BJ (cell line): Measurements from ENCODE around the gene SMIM29. TPM values are rescaled to one million over a fixed set of nuclear protein-coding genes. Genes with fewer than 3 reads are reported as not detected.

Experiments
- CTCF ChIA-PET: fragments of 350-600 bp; formaldehyde crosslinking; extraction: SDS; loops from one replicate; lab custom pipeline; 2021; ENCODE audit warnings: antibody characterized with exemption, inconsistent platforms; lab: Yijun Ruan, JAX
- POLR2A ChIA-PET: fragments of 300-600 bp; sonication (Branson Sonifier 250); formaldehyde crosslinking; extraction: SDS; loops from one replicate; lab custom pipeline; 2021; ENCODE audit warnings: antibody characterized with exemption; lab: Charles Lee
- DNase-seq: peaks from one replicate; pipeline ENCODE4 v3.0.0-alpha.2; 2011; ENCODE audit warnings: low read depth
- H3K27me3 ChIP-seq: 2 replicates; pipeline ENCODE4 v1.6.0; 2011; ENCODE audit warnings: low read length; ENCODE audit not compliant: control insufficient read depth, insufficient read depth
- H3K36me3 ChIP-seq: 2 replicates; pipeline ENCODE4 v1.5.1; 2011; ENCODE audit warnings: low read length; ENCODE audit not compliant: control insufficient read depth, insufficient read depth
- H3K4me3 ChIP-seq: 2 replicates; pipeline ENCODE4 v1.5.1; 2011; ENCODE audit warnings: low read depth, mild to moderate bottlenecking, control low read depth, low read length
- CTCF ChIP-seq: IDR thresholded peaks from 2 replicates; pipeline ENCODE4 v1.5.1; 2011; ENCODE audit warnings: low read depth, mild to moderate bottlenecking, control low read depth, inconsistent platforms, low read length, moderate library complexity; ENCODE audit not compliant: insufficient read depth
- polyA plus RNA-seq: library from polyadenylated mRNA; depleted of rRNA; stranded (reverse); fragments of >200 nt; gene quantifications from 2 replicates; pipeline ENCODE4 v1.2.3, GENCODE V29; 2011

The SMIM29 gene
- polyA plus RNA-seq, 1 experiment, result 29.5 TPM

- H3K4me3 ChIP-seq, result no peak overlapping the region
- ChIA-PET CTCF (interaction anchor here (0.6 to 2.6 kb wide), 11 partner anchors 12 to 172 kb away, joined by 3 to 9 read pairs (median 3); no protein-coding TSS in a partner anchor), POLR2A (no interaction called here)
- peaks cover 5% of the 10 kb centered on the region for H3K36me3 ChIP-seq
- peak; percentile 62 for TF ChIP-seq CTCF
- DNase-seq, result peak; percentile 65
- H3K27me3 ChIP-seq, result no peaks in the 10 kb centered on the region
These were observed 4.6 kb downstream of the SMIM29 start for GRCh38 chr6:34243901-34244884.

- CTCF ChIA-PET, result interaction anchor here (0.9 to 2.6 kb wide), 4 partner anchors 13 to 172 kb away, joined by 3 to 9 read pairs (median 4); no protein-coding TSS in a partner anchor
- POLR2A ChIA-PET, result no interaction called here
- H3K36me3 ChIP-seq, result peaks cover 5% of the 10 kb centered on the region
- TF ChIP-seq CTCF, result no peak
- H3K4me3 ChIP-seq, result no peak overlapping the region
- no peak for DNase-seq
- H3K27me3 ChIP-seq, result no peaks in the 10 kb centered on the region
These were observed 5.6 kb downstream of the SMIM29 start for GRCh38 chr6:34243131-34243771.

- POLR2A ChIA-PET, result no interaction called here
- no peak for TF ChIP-seq CTCF
- H3K36me3 ChIP-seq, result peaks cover 5% of the 10 kb centered on the region
- CTCF ChIA-PET, result interaction anchor here (0.9 to 2.6 kb wide), 2 partner anchors 12 to 46 kb away, joined by 3 to 9 read pairs; no protein-coding TSS in a partner anchor
- no peak for DNase-seq
- H3K4me3 ChIP-seq, result no peak overlapping the region
- H3K27me3 ChIP-seq, result no peaks in the 10 kb centered on the region
These were observed 6.3 kb downstream of the SMIM29 start for GRCh38 chr6:34242252-34243130.

GRCh38 chr6:34241351-34242215, 7.2 kb downstream of the SMIM29 start:
- H3K4me3 ChIP-seq, result no peak overlapping the region
- no peaks in the 10 kb centered on the region for H3K27me3 ChIP-seq
- no peak for TF ChIP-seq CTCF
- CTCF ChIA-PET, result no interaction called here
- no peak for DNase-seq
- H3K36me3 ChIP-seq, result peaks cover 5% of the 10 kb centered on the region
- POLR2A ChIA-PET, result no interaction called here
